Measurements from ENCODE around the gene TFAP2D. TPM values are rescaled to one million over a fixed set of nuclear protein-coding genes. Genes with fewer than 3 reads are reported as not detected.

TFAP2D gene
- total and polyA plus RNA-seq, 10 donors, result not detected

DNA sequence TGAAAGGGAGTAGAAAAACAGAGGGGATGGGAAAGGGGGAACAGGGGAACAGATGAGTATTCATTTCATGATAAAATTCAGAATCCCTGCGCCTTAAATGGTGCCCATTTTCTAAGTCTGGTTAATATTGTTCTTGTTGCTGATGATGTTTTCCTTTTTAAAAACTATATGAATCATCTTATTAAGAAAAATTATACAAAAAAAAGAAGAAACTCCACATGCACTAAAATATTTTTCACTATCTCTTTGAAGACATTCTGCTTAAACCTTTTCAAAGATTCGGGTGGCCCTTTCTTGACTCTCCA lies 104.3 kb downstream of the TFAP2D start:
- DNase-seq, result no peak
- 14 to 34% (median 17%) methylated on average over 2 of the region's 2 CpGs for WGBS, 5 donors
- Histone ChIP-seq H3K4me3 (no peak overlapping the region), H3K36me3 (no peaks in the 10 kb centered on the region), H3K27ac (no peak overlapping the region), H3K9me3 (no peaks in the 10 kb centered on the region), H3K27me3 (replicated peaks in 1 of 7) (peaks cover 0 to 96% (median 68%) of the 10 kb centered on the region in 7 donors), H3K4me1 (peaks cover 0 to 33% (median 18%) of the 10 kb centered on the region in 6 donors)
- intact Hi-C loops (cut with DNase I; ENCODE audit: low total_unique reads), result loop anchor here (5.0 to 10.0 kb wide), 2 partner anchors 535 to 1207 kb away; no protein-coding TSS in a partner anchor
- no peak for TF ChIP-seq CTCF (IDR thresholded peaks at IDR 0.05 in 8 of 11, conservative IDR thresholded peaks at IDR 0.05 in 3 of 11)
- no peak for TF ChIP-seq POLR2A (IDR thresholded peaks at IDR 0.05)
- TF ChIP-seq POLR2AphosphoS5 (IDR thresholded peaks at IDR 0.05), result no peak

GRCh38 chr6:50818020-50818419 lies 104.7 kb downstream of the TFAP2D start:
- intact Hi-C loops (cut with DNase I; ENCODE audit: low total_unique reads), result loop anchor here (5.0 to 10.0 kb wide), 2 partner anchors 534 to 1207 kb away; no protein-coding TSS in a partner anchor
- WGBS, 5 donors, result 7 to 14% (median 10%) methylated on average over 6 of the region's 6 CpGs
- DNase-seq, result no peak
- no peak overlapping the region for H3K4me3 ChIP-seq
- H3K4me1 ChIP-seq, result peaks cover 0 to 33% (median 18%) of the 10 kb centered on the region in 6 donors
- H3K9me3 ChIP-seq, result no peaks in the 10 kb centered on the region
- no peak overlapping the region for H3K27ac ChIP-seq
- TF ChIP-seq POLR2A (IDR thresholded peaks at IDR 0.05) (no peak), POLR2AphosphoS5 (IDR thresholded peaks at IDR 0.05) (no peak), CTCF (IDR thresholded peaks at IDR 0.05 in 8 of 11, conservative IDR thresholded peaks at IDR 0.05 in 3 of 11) (no peak)
- no peaks in the 10 kb centered on the region for H3K36me3 ChIP-seq
- peaks cover 0 to 96% (median 71%) of the 10 kb centered on the region in 7 donors for H3K27me3 ChIP-seq (replicated peaks in 1 of 7)

- no peak for DNase-seq
- Histone ChIP-seq H3K9me3 (no peaks in the 10 kb centered on the region), H3K27ac (no peak within 1 kb of the TSS), H3K4me1 (peaks cover 0 to 33% (median 18%) of the 10 kb centered on the region in 6 donors), H3K4me3 (peak within 1 kb of the TSS in 7 of 8 donors; percentile 1 to 62 (median 19)), H3K27me3 (replicated peaks in 1 of 7) (peaks cover 0 to 96% (median 72%) of the 10 kb centered on the region in 7 donors), H3K36me3 (no peaks in the 10 kb centered on the region)
- 8 to 12% (median 9%) methylated on average over 7 of the region's 7 CpGs for WGBS, 5 donors
- intact Hi-C loops (cut with DNase I; ENCODE audit: low total_unique reads), result loop anchor here (5.0 to 10.0 kb wide), 2 partner anchors 534 to 1206 kb away; no protein-coding TSS in a partner anchor
- TF ChIP-seq CTCF (IDR thresholded peaks at IDR 0.05 in 8 of 11, conservative IDR thresholded peaks at IDR 0.05 in 3 of 11), result no peak
- TF ChIP-seq POLR2A (IDR thresholded peaks at IDR 0.05), result no peak
- no peak for TF ChIP-seq POLR2AphosphoS5 (IDR thresholded peaks at IDR 0.05)
Observed at GRCh38 chr6:50818673-50819072, 105.3 kb downstream of the TFAP2D start, which contains the start of gene TFAP2B. Gene TFAP2B, plus strand, starts transcription at chr6:50818871. Its CDS starts 21 bp downstream, at chr6:50818892.

- Histone ChIP-seq H3K9me3 (no peaks in the 10 kb centered on the region), H3K4me1 (peaks cover 0 to 33% (median 18%) of the 10 kb centered on the region in 6 donors), H3K27ac (no peak overlapping the region), H3K36me3 (no peaks in the 10 kb centered on the region), H3K4me3 (peak overlapping the region in 7 of 8 donors; percentile 1 to 62 (median 19)), H3K27me3 (replicated peaks in 1 of 7) (peaks cover 0 to 99% (median 79%) of the 10 kb centered on the region in 7 donors)
- no peak for DNase-seq
- 2 to 11% (median 4%) methylated on average over 44 to 45 of the region's 45 CpGs for WGBS, 5 donors
- intact Hi-C loops (cut with DNase I; ENCODE audit: low total_unique reads), result loop anchor here (5.0 to 10.0 kb wide), 2 partner anchors 533 to 1205 kb away; no protein-coding TSS in a partner anchor
- TF ChIP-seq POLR2A (IDR thresholded peaks at IDR 0.05) (no peak), CTCF (IDR thresholded peaks at IDR 0.05 in 8 of 11, conservative IDR thresholded peaks at IDR 0.05 in 3 of 11) (no peak), POLR2AphosphoS5 (IDR thresholded peaks at IDR 0.05) (peak in 1 of 3 donors; percentile 45)
Observed at GRCh38 chr6:50819466-50819903, 106.2 kb downstream of the TFAP2D start.
